ENCODE data around the gene IGSF21. TPM values are rescaled to one million over a fixed set of nuclear protein-coding genes. Genes with fewer than 3 reads are reported as not detected.

Gene IGSF21
- polyA plus RNA-seq, 2 donors: 0.06 to 0.13 TPM

- no peaks in the 10 kb centered on the region for H3K36me3 ChIP-seq (ENCODE audit: control insufficient read depth in 2 of 2, insufficient read depth in 2 of 2, low read length in 1 of 2)
- H3K27me3 ChIP-seq (ENCODE audit: control insufficient read depth in 1 of 2, insufficient read depth in 2 of 2, low read length in 2 of 2): peaks cover 7% of the 10 kb centered on the region in 2 donors
- no peak overlapping the region for H3K4me3 ChIP-seq (ENCODE audit: low read depth in 1 of 2, low read length in 2 of 2)
- H3K27ac ChIP-seq (ENCODE audit: low read depth in 2 of 2, low read length in 1 of 2): no peak overlapping the region
- WGBS, 2 donors: 56 to 63% methylated on average over 3 of the region's 3 CpGs
- no peaks in the 10 kb centered on the region for H3K9me3 ChIP-seq (ENCODE audit: control insufficient read depth in 2 of 2, insufficient read depth in 1 of 2, low read depth in 1 of 2, low read length in 1 of 2)
- no peaks in the 10 kb centered on the region for H3K4me1 ChIP-seq (ENCODE audit: control insufficient read depth in 2 of 2, insufficient read depth in 2 of 2, low read length in 1 of 2)
Observed at GRCh38 chr1:18197299-18197698, 89.7 kb downstream of the IGSF21 start.

GRCh38 chr1:18198260-18198659 lies 90.7 kb downstream of the IGSF21 start:
- Histone ChIP-seq H3K4me3 (ENCODE audit: low read depth in 1 of 2, low read length in 2 of 2) (no peak overlapping the region), H3K4me1 (ENCODE audit: control insufficient read depth in 2 of 2, insufficient read depth in 2 of 2, low read length in 1 of 2) (no peaks in the 10 kb centered on the region), H3K9me3 (ENCODE audit: control insufficient read depth in 2 of 2, insufficient read depth in 1 of 2, low read depth in 1 of 2, low read length in 1 of 2) (no peaks in the 10 kb centered on the region), H3K27ac (ENCODE audit: low read depth in 2 of 2, low read length in 1 of 2) (no peak overlapping the region), H3K36me3 (ENCODE audit: control insufficient read depth in 2 of 2, insufficient read depth in 2 of 2, low read length in 1 of 2) (no peaks in the 10 kb centered on the region), H3K27me3 (ENCODE audit: control insufficient read depth in 1 of 2, insufficient read depth in 2 of 2, low read length in 2 of 2) (peaks cover 7% of the 10 kb centered on the region in 2 donors)
- WGBS, 2 donors: 48 to 55% methylated on average over 10 of the region's 10 CpGs

- H3K27me3 ChIP-seq (ENCODE audit: control insufficient read depth in 1 of 2, insufficient read depth in 2 of 2, low read length in 2 of 2): peaks cover 7% of the 10 kb centered on the region in 2 donors
Observed at GRCh38 chr1:18199462-18199861, 91.9 kb downstream of the IGSF21 start.

GRCh38 chr1:18200136-18200717 lies 92.6 kb downstream of the IGSF21 start:
- Histone ChIP-seq H3K4me3 (ENCODE audit: low read depth in 1 of 2, low read length in 2 of 2) (no peak overlapping the region), H3K27me3 (ENCODE audit: control insufficient read depth in 1 of 2, insufficient read depth in 2 of 2, low read length in 2 of 2) (peaks cover 1 to 7% of the 10 kb centered on the region in 2 donors), H3K9me3 (ENCODE audit: control insufficient read depth in 2 of 2, insufficient read depth in 1 of 2, low read depth in 1 of 2, low read length in 1 of 2) (no peaks in the 10 kb centered on the region), H3K4me1 (ENCODE audit: control insufficient read depth in 2 of 2, insufficient read depth in 2 of 2, low read length in 1 of 2) (peaks cover 0 to 2% of the 10 kb centered on the region in 2 donors), H3K36me3 (ENCODE audit: control insufficient read depth in 2 of 2, insufficient read depth in 2 of 2, low read length in 1 of 2) (no peaks in the 10 kb centered on the region), H3K27ac (ENCODE audit: low read depth in 2 of 2, low read length in 1 of 2) (no peak overlapping the region)
- WGBS, 2 donors: 64% methylated on average over 8 of the region's 8 CpGs

More at GRCh38 chr1:18199462-18199861, 91.9 kb downstream of the IGSF21 start:
- Histone ChIP-seq H3K9me3 (ENCODE audit: control insufficient read depth in 2 of 2, insufficient read depth in 1 of 2, low read depth in 1 of 2, low read length in 1 of 2) (no peaks in the 10 kb centered on the region), H3K4me3 (ENCODE audit: low read depth in 1 of 2, low read length in 2 of 2) (no peak overlapping the region), H3K4me1 (ENCODE audit: control insufficient read depth in 2 of 2, insufficient read depth in 2 of 2, low read length in 1 of 2) (peaks cover 0 to 2% of the 10 kb centered on the region in 2 donors), H3K27ac (ENCODE audit: low read depth in 2 of 2, low read length in 1 of 2) (no peak overlapping the region), H3K36me3 (ENCODE audit: control insufficient read depth in 2 of 2, insufficient read depth in 2 of 2, low read length in 1 of 2) (no peaks in the 10 kb centered on the region)
- 27 to 31% methylated on average over 14 of the region's 14 CpGs for WGBS, 2 donors

GRCh38 chr1:18200918-18201317 lies 93.3 kb downstream of the IGSF21 start:
- WGBS, 2 donors: 56 to 59% methylated on average over 6 of the region's 6 CpGs
- Histone ChIP-seq H3K27me3 (ENCODE audit: control insufficient read depth in 1 of 2, insufficient read depth in 2 of 2, low read length in 2 of 2) (peaks cover 0 to 7% of the 10 kb centered on the region in 2 donors), H3K36me3 (ENCODE audit: control insufficient read depth in 2 of 2, insufficient read depth in 2 of 2, low read length in 1 of 2) (no peaks in the 10 kb centered on the region), H3K4me3 (ENCODE audit: low read depth in 1 of 2, low read length in 2 of 2) (no peak overlapping the region), H3K9me3 (ENCODE audit: control insufficient read depth in 2 of 2, insufficient read depth in 1 of 2, low read depth in 1 of 2, low read length in 1 of 2) (no peaks in the 10 kb centered on the region), H3K27ac (ENCODE audit: low read depth in 2 of 2, low read length in 1 of 2) (no peak overlapping the region), H3K4me1 (ENCODE audit: control insufficient read depth in 2 of 2, insufficient read depth in 2 of 2, low read length in 1 of 2) (peaks cover 0 to 2% of the 10 kb centered on the region in 2 donors)

- Histone ChIP-seq H3K27me3 (ENCODE audit: control insufficient read depth in 1 of 2, insufficient read depth in 2 of 2, low read length in 2 of 2) (peaks cover 0 to 3% of the 10 kb centered on the region in 2 donors), H3K27ac (ENCODE audit: low read depth in 2 of 2, low read length in 1 of 2) (no peak overlapping the region), H3K4me3 (ENCODE audit: low read depth in 1 of 2, low read length in 2 of 2) (no peak overlapping the region), H3K36me3 (ENCODE audit: control insufficient read depth in 2 of 2, insufficient read depth in 2 of 2, low read length in 1 of 2) (no peaks in the 10 kb centered on the region), H3K4me1 (ENCODE audit: control insufficient read depth in 2 of 2, insufficient read depth in 2 of 2, low read length in 1 of 2) (peaks cover 0 to 2% of the 10 kb centered on the region in 2 donors), H3K9me3 (ENCODE audit: control insufficient read depth in 2 of 2, insufficient read depth in 1 of 2, low read depth in 1 of 2, low read length in 1 of 2) (peaks cover 0 to 2% of the 10 kb centered on the region in 2 donors)
- 50 to 72% methylated on average over 4 of the region's 4 CpGs for WGBS, 2 donors
Observed at GRCh38 chr1:18201997-18202719, 94.6 kb downstream of the IGSF21 start.

- Histone ChIP-seq H3K27ac (ENCODE audit: low read depth in 2 of 2, low read length in 1 of 2) (no peak overlapping the region), H3K4me1 (ENCODE audit: control insufficient read depth in 2 of 2, insufficient read depth in 2 of 2, low read length in 1 of 2) (peaks cover 0 to 2% of the 10 kb centered on the region in 2 donors), H3K4me3 (ENCODE audit: low read depth in 1 of 2, low read length in 2 of 2) (no peak overlapping the region), H3K9me3 (ENCODE audit: control insufficient read depth in 2 of 2, insufficient read depth in 1 of 2, low read depth in 1 of 2, low read length in 1 of 2) (peaks cover 0 to 2% of the 10 kb centered on the region in 2 donors), H3K27me3 (ENCODE audit: control insufficient read depth in 1 of 2, insufficient read depth in 2 of 2, low read length in 2 of 2) (no peaks in the 10 kb centered on the region), H3K36me3 (ENCODE audit: control insufficient read depth in 2 of 2, insufficient read depth in 2 of 2, low read length in 1 of 2) (no peaks in the 10 kb centered on the region)
- 55 to 65% methylated on average over 4 of the region's 4 CpGs for WGBS, 2 donors
Observed at GRCh38 chr1:18203645-18204044, 96.0 kb downstream of the IGSF21 start.

GRCh38 chr1:18204575-18204974 lies 97.0 kb downstream of the IGSF21 start:
- whole genome bisulfite sequencing, 2 donors: 45 to 49% methylated on average over 1 of the region's 1 CpG
- Histone ChIP-seq H3K9me3 (ENCODE audit: control insufficient read depth in 2 of 2, insufficient read depth in 1 of 2, low read depth in 1 of 2, low read length in 1 of 2) (peaks cover 0 to 2% of the 10 kb centered on the region in 2 donors), H3K27me3 (ENCODE audit: control insufficient read depth in 1 of 2, insufficient read depth in 2 of 2, low read length in 2 of 2) (no peaks in the 10 kb centered on the region)

GRCh38 chr1:18205319-18205718 lies 97.7 kb downstream of the IGSF21 start:
- no peaks in the 10 kb centered on the region for H3K27me3 ChIP-seq (ENCODE audit: control insufficient read depth in 1 of 2, insufficient read depth in 2 of 2, low read length in 2 of 2)
- peaks cover 0 to 2% of the 10 kb centered on the region in 2 donors for H3K4me1 ChIP-seq (ENCODE audit: control insufficient read depth in 2 of 2, insufficient read depth in 2 of 2, low read length in 1 of 2)
- no peaks in the 10 kb centered on the region for H3K36me3 ChIP-seq (ENCODE audit: control insufficient read depth in 2 of 2, insufficient read depth in 2 of 2, low read length in 1 of 2)
- H3K9me3 ChIP-seq (ENCODE audit: control insufficient read depth in 2 of 2, insufficient read depth in 1 of 2, low read depth in 1 of 2, low read length in 1 of 2): peaks cover 0 to 2% of the 10 kb centered on the region in 2 donors
- no peak overlapping the region for H3K27ac ChIP-seq (ENCODE audit: low read depth in 2 of 2, low read length in 1 of 2)
- 16 to 18% methylated on average over 7 of the region's 7 CpGs for WGBS, 2 donors
- no peak overlapping the region for H3K4me3 ChIP-seq (ENCODE audit: low read depth in 1 of 2, low read length in 2 of 2)

More at GRCh38 chr1:18204575-18204974, 97.0 kb downstream of the IGSF21 start:
- H3K4me1 ChIP-seq (ENCODE audit: control insufficient read depth in 2 of 2, insufficient read depth in 2 of 2, low read length in 1 of 2): peaks cover 0 to 2% of the 10 kb centered on the region in 2 donors
- no peak overlapping the region for H3K27ac ChIP-seq (ENCODE audit: low read depth in 2 of 2, low read length in 1 of 2)
- H3K36me3 ChIP-seq (ENCODE audit: control insufficient read depth in 2 of 2, insufficient read depth in 2 of 2, low read length in 1 of 2): no peaks in the 10 kb centered on the region
- no peak overlapping the region for H3K4me3 ChIP-seq (ENCODE audit: low read depth in 1 of 2, low read length in 2 of 2)
